Measurements from ENCODE around the gene ATP10B.

- TF ChIP-seq POLR2AphosphoS5 (IDR thresholded peaks at IDR 0.05; ENCODE audit: low read depth, low read length) = no peak
- TF ChIP-seq POLR2A (IDR thresholded peaks at IDR 0.05; ENCODE audit: low read depth, low read length) = no peak
- TF ChIP-seq TAF1 (IDR thresholded peaks at IDR 0.05; ENCODE audit: borderline replicate concordance, low read depth, low read length) = no peak
Measured at GRCh38 chr5:160844177-160844576, 7.8 kb downstream of the ATP10B start.

Measured in GM12892 (cell line).